Muscle layer of duodenum (tissue), 2 donors: Measurements from ENCODE around the gene OTUB2.

Experiments
- H3K27ac ChIP-seq: one replicate; pipeline ENCODE4 v1.7.0; 2013; ENCODE audit warnings: mild to moderate bottlenecking, low read length
- H3K27me3 ChIP-seq: one replicate; pipeline ENCODE4 v1.7.0; 2013; ENCODE audit warnings: low read depth, mild to moderate bottlenecking, control low read depth, low read length
- H3K36me3 ChIP-seq, 2 donors: one replicate each; pipeline ENCODE4 v1.7.0; 2013; ENCODE audit warnings: low read length in 2 of 2, control low read depth in 1 of 2, mild to moderate bottlenecking in 1 of 2; ENCODE audit not compliant: insufficient read depth in 2 of 2, control insufficient read depth in 1 of 2
- H3K4me1 ChIP-seq, 2 donors: one replicate each; pipeline ENCODE4 v1.7.0; 2013; ENCODE audit warnings: low read length in 2 of 2, mild to moderate bottlenecking in 2 of 2, control low read depth in 1 of 2, moderate library complexity in 1 of 2; ENCODE audit not compliant: insufficient read depth in 2 of 2, control insufficient read depth in 1 of 2
- H3K4me3 ChIP-seq, 2 donors: one replicate each; pipeline ENCODE4 v1.7.0; 2013; ENCODE audit warnings: low read length in 2 of 2, low read depth in 1 of 2, mild to moderate bottlenecking in 1 of 2
- H3K9me3 ChIP-seq, 2 donors: one replicate each; pipeline ENCODE4 v1.7.0; 2013; ENCODE audit warnings: low read length in 2 of 2, control low read depth in 1 of 2, mild to moderate bottlenecking in 1 of 2; ENCODE audit not compliant: control insufficient read depth in 1 of 2
- donor health status: healthy.

OTUB2 gene

GRCh38 chr14:93997916-93998870 lies 27.9 kb upstream of the OTUB2 start:
- H3K9me3 ChIP-seq, result no peaks in the 10 kb centered on the region
- H3K36me3 ChIP-seq, result no peaks in the 10 kb centered on the region
- H3K4me3 ChIP-seq, result no peak overlapping the region
- no peaks in the 10 kb centered on the region for H3K27me3 ChIP-seq
- no peak overlapping the region for H3K27ac ChIP-seq
- peaks cover 0 to 16% of the 10 kb centered on the region in 2 donors for H3K4me1 ChIP-seq

- H3K27ac ChIP-seq, result no peak overlapping the region
- no peak overlapping the region for H3K4me3 ChIP-seq
- no peaks in the 10 kb centered on the region for H3K36me3 ChIP-seq
These were observed 27.2 kb upstream of the OTUB2 start for GRCh38 chr14:93998871-93999403.

GRCh38 chr14:93999573-93999972 lies 26.6 kb upstream of the OTUB2 start:
- Histone ChIP-seq H3K9me3 (no peaks in the 10 kb centered on the region), H3K27ac (no peak overlapping the region), H3K36me3 (no peaks in the 10 kb centered on the region), H3K27me3 (no peaks in the 10 kb centered on the region), H3K4me1 (peaks cover 0 to 16% of the 10 kb centered on the region in 2 donors), H3K4me3 (no peak overlapping the region)

More at GRCh38 chr14:93998871-93999403, 27.2 kb upstream of the OTUB2 start:
- H3K9me3 ChIP-seq, result no peaks in the 10 kb centered on the region
- H3K27me3 ChIP-seq, result no peaks in the 10 kb centered on the region
- H3K4me1 ChIP-seq, result peaks cover 0 to 16% of the 10 kb centered on the region in 2 donors

DNA sequence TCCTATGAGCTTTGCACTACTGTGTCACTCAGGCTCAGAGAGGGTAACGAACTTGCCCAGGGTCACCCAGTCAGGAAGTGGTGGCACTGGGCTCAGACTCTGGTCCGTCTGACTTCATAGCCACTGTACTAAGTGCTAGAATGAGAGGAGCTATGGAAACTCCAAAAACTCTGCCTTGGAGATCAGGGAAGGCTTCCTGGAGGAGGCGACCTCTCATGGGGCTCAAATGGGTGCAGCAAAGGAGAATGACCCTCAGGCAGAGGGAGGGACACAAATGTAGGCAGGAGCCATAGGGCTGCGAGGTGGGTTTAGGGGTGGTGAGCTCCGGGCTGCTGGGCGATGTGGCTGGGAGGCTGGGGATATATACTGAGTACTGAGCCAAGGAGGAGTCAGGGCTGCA lies 25.9 kb upstream of the OTUB2 start:
- no peaks in the 10 kb centered on the region for H3K27me3 ChIP-seq
- no peaks in the 10 kb centered on the region for H3K36me3 ChIP-seq
- H3K9me3 ChIP-seq, result no peaks in the 10 kb centered on the region
- H3K4me1 ChIP-seq, result peaks cover 0 to 16% of the 10 kb centered on the region in 2 donors
- no peak overlapping the region for H3K27ac ChIP-seq
- no peak overlapping the region for H3K4me3 ChIP-seq

DNA sequence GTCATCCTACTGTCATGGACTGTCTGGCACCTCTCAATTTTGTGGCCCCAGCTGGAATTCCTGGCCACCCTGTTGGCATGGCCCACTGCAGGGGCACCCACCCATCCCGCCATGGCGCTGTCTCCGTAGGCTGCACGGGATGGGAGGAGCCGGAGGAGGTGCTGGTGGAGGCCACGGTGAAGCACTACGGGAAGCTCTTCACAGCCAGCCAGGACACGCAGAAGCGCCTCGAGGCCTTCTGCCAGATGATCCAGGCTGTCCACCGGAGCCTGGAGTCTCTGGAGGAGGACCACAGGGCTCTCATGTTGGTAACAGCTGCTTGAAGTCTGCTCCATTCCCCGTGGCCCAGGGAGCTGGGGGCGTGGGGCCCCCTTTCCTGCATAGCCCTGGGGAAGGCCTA lies 25.1 kb upstream of the OTUB2 start:
- H3K36me3 ChIP-seq, result no peaks in the 10 kb centered on the region

GRCh38 chr14:94001501-94002396 lies 24.4 kb upstream of the OTUB2 start:
- Histone ChIP-seq H3K27ac (no peak overlapping the region), H3K36me3 (no peaks in the 10 kb centered on the region), H3K27me3 (no peaks in the 10 kb centered on the region), H3K4me3 (no peak overlapping the region), H3K4me1 (peaks cover 0 to 12% of the 10 kb centered on the region in 2 donors), H3K9me3 (no peaks in the 10 kb centered on the region)

More for the DNA sequence above, 25.1 kb upstream of the OTUB2 start:
- no peaks in the 10 kb centered on the region for H3K9me3 ChIP-seq
- no peaks in the 10 kb centered on the region for H3K27me3 ChIP-seq
- no peak overlapping the region for H3K27ac ChIP-seq
- no peak overlapping the region for H3K4me3 ChIP-seq
- peaks cover 0 to 12% of the 10 kb centered on the region in 2 donors for H3K4me1 ChIP-seq

DNA sequence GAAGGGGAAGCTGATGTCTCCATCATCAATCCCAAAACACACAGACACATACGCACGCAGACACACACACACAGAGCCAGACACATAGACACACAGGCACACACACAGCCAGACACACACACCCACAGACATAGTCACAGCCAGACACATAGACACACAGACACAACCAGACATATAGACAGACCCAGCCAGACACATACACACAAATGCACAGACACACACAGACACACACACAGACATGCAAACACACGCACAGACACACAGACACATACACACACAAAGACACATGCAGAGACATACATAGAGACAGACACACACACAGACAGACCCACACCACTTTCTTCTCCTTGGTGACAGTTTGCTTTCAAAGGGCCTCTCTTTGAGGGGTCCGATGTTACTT lies 22.7 kb upstream of the OTUB2 start:
- no peak overlapping the region for H3K4me3 ChIP-seq
- no peaks in the 10 kb centered on the region for H3K9me3 ChIP-seq
- no peaks in the 10 kb centered on the region for H3K36me3 ChIP-seq
- no peak overlapping the region for H3K27ac ChIP-seq
- no peaks in the 10 kb centered on the region for H3K27me3 ChIP-seq
- peaks cover 0 to 12% of the 10 kb centered on the region in 2 donors for H3K4me1 ChIP-seq

GRCh38 chr14:94004015-94004414 lies 22.1 kb upstream of the OTUB2 start:
- no peaks in the 10 kb centered on the region for H3K9me3 ChIP-seq
- H3K27ac ChIP-seq, result no peak overlapping the region
- no peaks in the 10 kb centered on the region for H3K36me3 ChIP-seq
- H3K4me3 ChIP-seq, result no peak overlapping the region
- H3K4me1 ChIP-seq, result peaks cover 0 to 12% of the 10 kb centered on the region in 2 donors
- H3K27me3 ChIP-seq, result no peaks in the 10 kb centered on the region

DNA sequence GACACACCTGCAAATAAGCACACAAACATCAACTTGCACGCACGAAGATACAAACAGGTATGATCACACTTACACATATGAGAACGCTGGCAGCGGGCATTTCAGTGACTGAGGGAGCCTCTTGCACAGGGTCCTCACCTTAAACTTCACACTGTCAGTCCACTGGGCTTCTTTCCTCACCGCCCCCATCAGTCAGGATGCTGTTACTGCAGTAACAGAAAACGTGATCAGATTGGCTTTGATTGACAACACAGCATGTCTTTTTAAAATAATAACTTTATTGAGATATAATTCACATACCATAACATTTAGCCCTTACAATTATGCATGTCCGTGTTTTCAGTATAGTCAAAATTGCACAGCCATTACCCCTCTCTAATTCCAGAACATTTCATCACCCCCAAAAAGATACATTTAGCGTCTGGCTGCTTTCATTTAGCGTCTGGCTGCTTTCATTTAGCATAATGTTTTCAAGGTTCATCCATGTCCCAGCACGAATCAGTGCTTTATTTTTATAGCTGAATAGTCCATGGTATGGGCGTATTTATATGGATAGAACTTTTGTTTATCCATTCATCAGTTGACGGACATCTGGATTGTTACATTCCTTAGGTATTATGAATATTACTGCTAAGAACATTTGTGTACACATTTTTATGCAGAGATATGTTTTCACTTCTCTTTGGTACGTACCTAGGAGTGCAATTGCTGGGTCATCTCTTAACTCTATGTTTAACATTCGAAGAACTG lies 20.6 kb upstream of the OTUB2 start:
- Histone ChIP-seq H3K36me3 (no peaks in the 10 kb centered on the region), H3K4me1 (peaks cover 0 to 18% of the 10 kb centered on the region in 2 donors), H3K4me3 (no peak overlapping the region), H3K9me3 (no peaks in the 10 kb centered on the region), H3K27ac (no peak overlapping the region), H3K27me3 (no peaks in the 10 kb centered on the region)

DNA sequence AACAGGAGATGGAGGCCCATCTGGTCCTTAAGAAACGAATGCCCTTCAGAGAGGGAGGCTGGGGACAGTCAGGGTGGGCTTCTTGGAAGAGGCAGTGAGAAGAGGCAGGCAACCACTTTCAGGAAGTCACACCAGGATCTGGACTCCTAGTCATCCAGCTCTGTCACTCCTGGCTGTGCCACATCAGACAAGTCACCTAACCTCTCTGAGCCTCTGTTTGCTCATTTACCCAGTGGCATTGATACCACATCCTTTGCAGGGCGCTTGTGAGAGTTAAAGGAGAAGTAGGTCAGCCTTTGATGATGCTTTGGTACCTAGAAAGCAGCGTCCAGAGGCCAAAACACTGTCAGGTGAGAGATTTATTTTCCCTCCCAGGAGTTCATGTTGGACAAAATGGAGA lies 17.9 kb upstream of the OTUB2 start:
- Histone ChIP-seq H3K36me3 (no peaks in the 10 kb centered on the region), H3K27ac (no peak overlapping the region), H3K9me3 (no peaks in the 10 kb centered on the region), H3K27me3 (no peaks in the 10 kb centered on the region), H3K4me1 (peaks cover 0 to 6% of the 10 kb centered on the region in 2 donors), H3K4me3 (no peak overlapping the region)
